H1 (cell line): ENCODE data around the gene NCR2. TPM values are rescaled to one million over a fixed set of nuclear protein-coding genes. Genes with fewer than 3 reads are reported as not detected.

Source experiments
- CTCF ChIA-PET: fragments of 300-600 bp; sonication (Branson Sonifier 250); formaldehyde crosslinking; loops from one replicate; lab custom pipeline; 2021; ENCODE audit not compliant: partially characterized antibody; lab: Charles Lee
- POLR2A ChIA-PET: fragments of 300-600 bp; sonication (Branson Sonifier 250); formaldehyde crosslinking; loops from one replicate; lab custom pipeline; 2021; ENCODE audit warnings: inconsistent platforms; ENCODE audit not compliant: partially characterized antibody; lab: Charles Lee
- DNase-seq, 2 experiments: peaks; one replicate each; pipeline versions ENCODE4 v3.0.0 to v3.0.0-alpha.2; 2010 to 2022; ENCODE audit warnings: low spot score in 2 of 2, low read depth in 1 of 2, mixed read lengths in 1 of 2
- FAIRE-seq: peaks from 2 replicates; lab custom pipeline; 2011; peaks lifted over from hg19 to GRCh38; lab: Jason Lieb, UNC
- H2AFZ ChIP-seq: 2 replicates; pipeline ENCODE4 v1.8.1; 2012; ENCODE audit warnings: low read length, inconsistent platforms
- H2AK5ac ChIP-seq: 2 replicates; pipeline ENCODE4 v1.6.1; 2013; ENCODE audit warnings: low read depth, low read length
- H2BK120ac ChIP-seq: replicated peaks from 2 replicates; pipeline ENCODE3; 2013; ENCODE audit warnings: low read depth, low read length, inconsistent platforms
- H2BK12ac ChIP-seq: 2 replicates; pipeline ENCODE4 v1.6.1; 2013; ENCODE audit warnings: low read depth, low read length
- H2BK15ac ChIP-seq: 2 replicates; pipeline ENCODE4 v1.6.1; 2013; ENCODE audit warnings: low read length
- H2BK20ac ChIP-seq: 2 replicates; pipeline ENCODE4 v1.6.1; 2013; ENCODE audit warnings: low read length
- H2BK5ac ChIP-seq: 2 replicates; pipeline ENCODE4 v1.6.1; 2013; ENCODE audit warnings: low read depth, low read length
- H3K14ac ChIP-seq: 2 replicates; pipeline ENCODE4 v1.6.1; 2013; ENCODE audit warnings: inconsistent platforms; ENCODE audit not compliant: insufficient read length
- H3K18ac ChIP-seq: 2 replicates; pipeline ENCODE4 v1.6.1; 2013; ENCODE audit warnings: low read length; ENCODE audit errors: extremely low read depth
- H3K23ac ChIP-seq: 2 replicates; pipeline ENCODE4 v1.6.1; 2013; ENCODE audit warnings: inconsistent platforms; ENCODE audit not compliant: insufficient read length
- H3K23me2 ChIP-seq: 2 replicates; pipeline ENCODE4 v1.6.1; 2013; ENCODE audit warnings: low read depth, low read length
- H3K27ac ChIP-seq: 2 replicates; pipeline ENCODE4 v1.6.1; 2011; ENCODE audit warnings: low read depth, low read length, inconsistent platforms
- H3K27me3 ChIP-seq, 4 experiments: replicated peaks in 1 of 4; 1 replicate in 1 of 4; 2 replicates in 3 of 4; pipeline versions ENCODE4 v1.6.1 to v1.8.1; 2011 to 2013; ENCODE audit warnings: low read length in 3 of 4, mild to moderate bottlenecking in 3 of 4, inconsistent platforms in 2 of 4, mixed read lengths in 2 of 4, moderate library complexity in 1 of 4; ENCODE audit not compliant: control insufficient read depth in 3 of 4, insufficient read depth in 3 of 4; ENCODE audit errors: extremely low read depth in 1 of 4
- H3K36me3 ChIP-seq, 4 experiments: 2 replicates each; pipeline versions ENCODE4 v1.6.1 to v1.8.1; 2011 to 2013; ENCODE audit warnings: mild to moderate bottlenecking in 4 of 4, low read length in 3 of 4, moderate library complexity in 2 of 4, control low read depth in 1 of 4, inconsistent platforms in 1 of 4; ENCODE audit not compliant: insufficient read depth in 4 of 4, control insufficient read depth in 2 of 4
- H3K4ac ChIP-seq: replicated peaks from 2 replicates; pipeline ENCODE3; 2013; ENCODE audit warnings: low read length, low read depth, mixed read lengths, inconsistent platforms; ENCODE audit not compliant: insufficient read length
- H3K4me1 ChIP-seq, 4 experiments: replicated peaks in 1 of 4; 1 replicate in 1 of 4; 2 replicates in 3 of 4; pipeline versions ENCODE4 v1.6.1 to v1.8.1; 2011 to 2013; ENCODE audit warnings: low read length in 3 of 4, inconsistent platforms in 2 of 4, mixed read lengths in 1 of 4; ENCODE audit not compliant: insufficient read depth in 4 of 4, control insufficient read depth in 3 of 4
- H3K4me2 ChIP-seq, 2 experiments: 2 replicates each; pipeline versions ENCODE4 v1.6.1 to v1.8.1; 2011 to 2013; ENCODE audit warnings: low read depth in 2 of 2, low read length in 2 of 2, control low read depth in 1 of 2, inconsistent platforms in 1 of 2, mild to moderate bottlenecking in 1 of 2; ENCODE audit not compliant: insufficient read depth in 1 of 2
- H3K4me3 ChIP-seq, 4 experiments: fragments of 200-600, 300-600 bp in 1 of 4; sonication (generic), shearing (Covaris generic), sonication (Bioruptor Twin) in 1 of 4; 2 replicates each; pipeline versions ENCODE4 v1.5.1 to v1.8.1; 2011 to 2016; ENCODE audit warnings: low read length in 4 of 4, low read depth in 3 of 4, control low read depth in 2 of 4, inconsistent platforms in 2 of 4, mild to moderate bottlenecking in 2 of 4, mixed read lengths in 1 of 4, moderate library complexity in 1 of 4; ENCODE audit not compliant: insufficient read depth in 2 of 4; ENCODE audit errors: extremely low read depth in 1 of 4
- H3K56ac ChIP-seq: replicated peaks from 2 replicates; pipeline ENCODE3; 2013; ENCODE audit warnings: low read depth, mild to moderate bottlenecking, mixed read lengths, low read length, inconsistent platforms; ENCODE audit not compliant: insufficient read length
- H3K79me1 ChIP-seq: 2 replicates; pipeline ENCODE4 v1.6.1; 2013; ENCODE audit warnings: low read depth, low read length, control low read depth
- H3K79me2 ChIP-seq, 2 experiments: 2 replicates each; pipeline versions ENCODE4 v1.6.1 to v1.8.1; 2012 to 2013; ENCODE audit warnings: low read length in 2 of 2, mild to moderate bottlenecking in 2 of 2, inconsistent platforms in 1 of 2; ENCODE audit not compliant: insufficient read depth in 2 of 2, control insufficient read depth in 1 of 2
- H3K9ac ChIP-seq, 4 experiments: replicated peaks in 1 of 4; 1 replicate in 1 of 4; 2 replicates in 3 of 4; pipeline versions ENCODE4 v1.6.1 to v1.8.1; 2011 to 2013; ENCODE audit warnings: low read depth in 3 of 4, low read length in 3 of 4, control low read depth in 2 of 4, mild to moderate bottlenecking in 2 of 4, moderate library complexity in 2 of 4, inconsistent platforms in 1 of 4; ENCODE audit errors: extremely low read depth in 1 of 4
- H3K9me3 ChIP-seq, 2 experiments: 2 replicates each; pipeline versions ENCODE4 v1.6.1 to v1.8.1; 2012 to 2013; ENCODE audit warnings: mild to moderate bottlenecking in 2 of 2, moderate library complexity in 2 of 2, control low read depth in 1 of 2, inconsistent platforms in 1 of 2, low read depth in 1 of 2, low read length in 1 of 2, mixed read lengths in 1 of 2; ENCODE audit not compliant: insufficient read depth in 2 of 2
- H4K20me1 ChIP-seq, 2 experiments: replicated peaks in 1 of 2; 2 replicates each; pipeline versions ENCODE3 to v1.8.1; 2011 to 2013; ENCODE audit warnings: inconsistent platforms in 2 of 2, low read length in 2 of 2, mild to moderate bottlenecking in 1 of 2; ENCODE audit not compliant: insufficient read depth in 2 of 2, control insufficient read depth in 1 of 2
- H4K5ac ChIP-seq: 2 replicates; pipeline ENCODE4 v1.6.1; 2013; ENCODE audit warnings: low read length, low read depth, mixed read lengths, inconsistent platforms; ENCODE audit not compliant: insufficient read length
- H4K8ac ChIP-seq: 2 replicates; pipeline ENCODE4 v1.8.0; 2013; ENCODE audit warnings: mild to moderate bottlenecking, moderate library complexity, low read length, inconsistent platforms; ENCODE audit not compliant: insufficient read depth; ENCODE audit errors: extremely low read depth
- H4K91ac ChIP-seq: replicated peaks from 2 replicates; pipeline ENCODE3; 2013; ENCODE audit warnings: low read length, mixed read lengths, inconsistent platforms; ENCODE audit not compliant: insufficient read length
- EGR1 ChIP-seq: IDR thresholded peaks from 2 replicates; pipeline ENCODE4 v1.6.1; 2011; ENCODE audit warnings: low read depth, low read length, borderline replicate concordance
- WGBS, 2 experiments: shearing (Covaris generic) in 1 of 2; methylation state at CpG; one replicate each; pipeline versions ENCODE4 v1.1.6 to v1.1.7; 2013 to 2015; ENCODE audit warnings: low lambda C conversion rate in 2 of 2, mixed read lengths in 2 of 2, inconsistent platforms in 1 of 2, low coverage in 1 of 2, missing lambda C conversion rate in 1 of 2; ENCODE audit not compliant: insufficient replicate concordance in 2 of 2, insufficient coverage in 1 of 2, insufficient read length in 1 of 2; ENCODE audit errors: extremely low coverage in 1 of 2, missing lambda C conversion rate in 1 of 2; 5-methylcytosine and 5-hydroxymethylcytosine counted together
- polyA plus RNA-seq, 7 experiments: library from polyadenylated mRNA; depleted of rRNA in 3 of 7; stranded (reverse) in 5 of 7; unstranded in 2 of 7; fragments of >200 nt in 5 of 7; fragments of 200-250 nt in 2 of 7; gene quantifications; 1 replicate in 5 of 7; 2 replicates in 1 of 7; 4 replicates in 1 of 7; pipeline versions ENCODE4 v1.2.1 to v1.2.3, GENCODE V29; 2011 to 2013; ENCODE audit warnings: missing spikeins in 2 of 7, mixed read lengths in 2 of 7
- total RNA-seq: library from RNA; stranded (reverse); fragmentation: NEBNext Ultra II Directional; extraction: Animal tissue kit (Norgen Biotek cat#: 25700); gene quantifications from 2 replicates; pipeline ENCODE4 v1.2.1, GENCODE V29; 2021

The NCR2 gene
- total and polyA plus RNA-seq, 2 of the 8 experiments (the other 6 are each of a cell fraction or from before 2014, with no cell fraction given), result not detected

GRCh38 chr6:41337709-41338108 is 2.3 kb downstream of the NCR2 start:
- POLR2A ChIA-PET, result no interaction called here
- Histone ChIP-seq H3K14ac (no peak overlapping the region), H3K9me3 (no peaks in the 10 kb centered on the region), H3K23me2 (no peaks in the 10 kb centered on the region), H2AFZ (no peak overlapping the region), H3K18ac (no peak overlapping the region), H4K91ac (no peak overlapping the region), H2BK120ac (no peak overlapping the region), H3K4me1 (peaks cover 0 to 5% (median under 1%) of the 10 kb centered on the region in 4 experiments; a peak in 1 of 7 replicates), H3K79me2 (no peaks in the 10 kb centered on the region), H4K20me1 (no peaks in the 10 kb centered on the region), H2AK5ac (no peak overlapping the region), H3K4ac (no peak overlapping the region), H3K79me1 (no peaks in the 10 kb centered on the region), H2BK20ac (no peak overlapping the region), H2BK12ac (no peak overlapping the region), H4K5ac (no peak overlapping the region), H3K4me2 (no peak overlapping the region), H2BK15ac (no peak overlapping the region), H3K9ac (no peak overlapping the region), H4K8ac (no peak overlapping the region), H3K56ac (no peak overlapping the region), H3K27me3 (0 out of 7 replicates have a peak, but pooled peaks cover 0 to 2% (median 0%) of the 10 kb centered on the region in 4 experiments), H3K23ac (no peak overlapping the region), H2BK5ac (no peak overlapping the region), H3K36me3 (no peaks in the 10 kb centered on the region), H3K4me3 (no peak overlapping the region), H3K27ac (no peak overlapping the region)
- 82% methylated on average over 4 of the region's 4 CpGs; no CpG with 5 or more reads in 1 of the 2 experiments for WGBS, 2 experiments
- DNase-seq, result no peak
- CTCF ChIA-PET, result interaction anchor here (1.3 to 4.2 kb wide), 4 partner anchors 11 to 368 kb away, joined by 3 to 20 read pairs (median 4); no protein-coding TSS in a partner anchor
- no peak for FAIRE-seq
- no peak for TF ChIP-seq EGR1
